ENCODE measurements around the gene HDGFL2.

HDGFL2 gene

DNA sequence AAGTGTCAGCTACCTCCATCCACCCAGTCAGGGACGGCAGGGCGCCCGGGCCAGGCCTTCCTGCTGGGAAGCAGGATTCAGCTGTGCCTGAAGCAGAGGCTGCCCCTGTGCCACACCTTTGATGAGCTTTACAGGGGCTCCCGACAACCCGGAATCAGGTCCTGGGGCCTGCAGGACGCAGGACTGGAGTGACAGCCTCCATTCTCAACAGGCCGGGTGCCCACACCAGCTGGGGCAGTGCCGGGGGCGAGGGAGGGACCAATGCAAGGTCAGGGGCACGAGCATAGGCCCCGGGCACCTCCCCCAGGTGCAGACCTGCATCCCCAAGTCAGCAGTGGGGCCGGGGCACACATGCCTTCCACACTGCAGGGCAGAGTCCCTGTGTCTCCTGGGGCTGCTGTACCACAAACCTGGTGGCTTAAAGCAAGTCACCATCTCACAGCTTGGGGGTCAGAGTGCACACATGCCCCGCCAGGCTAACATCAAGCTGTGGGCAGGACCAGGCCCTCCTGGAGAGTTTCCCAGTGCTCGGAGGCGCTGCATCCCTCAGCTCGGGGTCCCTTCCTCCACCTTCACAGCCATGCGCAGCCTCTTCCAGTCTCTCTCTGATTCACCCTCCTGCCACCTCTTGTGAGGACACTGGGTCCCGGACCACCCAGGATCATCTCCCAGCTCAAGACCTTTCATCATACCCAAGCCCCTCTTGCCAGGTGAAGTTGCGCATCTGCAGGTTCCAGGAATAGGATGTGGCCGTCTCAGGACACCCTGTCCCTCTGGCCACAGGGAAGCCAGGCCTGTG is 27.9 kb upstream of the HDGFL2 start:
- POLR2A ChIA-PET, result interaction anchor here (1.0 to 1.1 kb wide), 2 partner anchors 27 to 32 kb away, joined by 3 read pairs; partner anchors contain the start of gene HDGFL2
- no peak for TF ChIP-seq ZNF384 (IDR thresholded peaks at IDR 0.05)
- no peak for TF ChIP-seq NFRKB (IDR thresholded peaks at IDR 0.05)
- no peak for TF ChIP-seq ELF4 (IDR thresholded peaks at IDR 0.05)
- no peak for TF ChIP-seq SUZ12 (IDR thresholded peaks at IDR 0.05)
- TF ChIP-seq FOXM1 (IDR thresholded peaks at IDR 0.05; ENCODE audit: borderline replicate concordance), result no peak
- no peak for TF ChIP-seq CTBP1 (IDR thresholded peaks at IDR 0.05; ENCODE audit: borderline replicate concordance)
- no peak for TF ChIP-seq LEF1 (IDR thresholded peaks at IDR 0.05; ENCODE audit: borderline replicate concordance)
- no peak for TF ChIP-seq TARDBP (IDR thresholded peaks at IDR 0.05)
- no peak for TF ChIP-seq L3MBTL2 (conservative IDR thresholded peaks at IDR 0.05)
- TF ChIP-seq, protein P1, sequence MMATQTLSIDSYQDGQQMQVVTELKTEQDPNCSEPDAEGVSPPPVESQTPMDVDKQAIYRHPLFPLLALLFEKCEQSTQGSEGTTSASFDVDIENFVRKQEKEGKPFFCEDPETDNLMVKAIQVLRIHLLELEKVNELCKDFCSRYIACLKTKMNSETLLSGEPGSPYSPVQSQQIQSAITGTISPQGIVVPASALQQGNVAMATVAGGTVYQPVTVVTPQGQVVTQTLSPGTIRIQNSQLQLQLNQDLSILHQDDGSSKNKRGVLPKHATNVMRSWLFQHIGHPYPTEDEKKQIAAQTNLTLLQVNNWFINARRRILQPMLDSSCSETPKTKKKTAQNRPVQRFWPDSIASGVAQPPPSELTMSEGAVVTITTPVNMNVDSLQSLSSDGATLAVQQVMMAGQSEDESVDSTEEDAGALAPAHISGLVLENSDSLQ (IDR thresholded peaks at IDR 0.05), result no peak
- TF ChIP-seq BHLHE40 (IDR thresholded peaks at IDR 0.05; ENCODE audit: borderline replicate concordance), result no peak
- TF ChIP-seq ARNT (IDR thresholded peaks at IDR 0.05), result no peak
- no peak for DNase-seq (ENCODE audit: extremely low spot score)
- CTCF ChIA-PET, result no interaction called here

DNA sequence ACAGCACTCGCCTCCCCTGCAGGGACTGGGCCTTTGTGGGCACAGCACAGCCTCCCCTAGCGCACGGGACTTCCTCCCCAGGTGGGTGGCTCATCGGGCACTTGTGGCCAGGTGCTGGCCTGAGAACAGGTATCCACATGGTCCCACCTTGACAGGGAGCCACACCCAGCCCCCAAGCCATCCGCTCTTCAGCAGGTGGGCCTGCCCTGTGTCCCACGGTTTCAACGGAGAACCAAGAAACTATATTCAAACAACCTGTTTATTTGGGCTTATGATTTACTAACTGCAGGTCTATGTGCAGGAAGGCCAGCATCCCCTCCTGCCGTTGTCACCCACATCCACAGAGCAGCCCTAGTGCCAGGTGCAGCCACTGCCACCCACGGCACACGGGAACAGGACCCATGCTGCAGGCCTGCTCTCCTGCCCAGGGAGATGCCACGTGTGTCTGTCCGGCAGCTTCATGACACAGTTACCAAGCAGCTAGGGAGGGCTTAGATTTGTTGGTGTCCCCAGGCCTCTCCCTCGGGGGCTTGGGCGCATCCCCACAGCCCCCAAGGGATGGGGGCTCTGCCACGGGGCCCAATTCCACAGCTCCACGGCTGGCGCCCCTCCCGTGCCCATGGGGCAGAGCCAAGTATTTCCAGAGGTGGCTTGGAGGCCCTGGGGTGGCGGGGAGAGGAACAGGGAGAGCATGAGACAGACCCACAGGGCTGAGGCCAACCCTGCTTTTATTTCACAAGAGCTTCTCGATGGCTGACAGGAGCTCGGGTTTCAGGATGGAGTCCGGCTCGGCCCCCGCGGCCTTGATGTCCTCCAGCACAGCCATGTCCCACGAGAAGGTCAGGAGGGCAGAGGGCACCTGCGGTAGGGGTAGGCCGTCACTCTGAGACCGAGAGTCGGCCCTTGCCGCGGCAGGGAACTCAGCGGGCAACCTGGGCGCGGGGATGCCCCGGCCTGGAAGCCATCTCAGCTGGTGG is 27.0 kb upstream of the HDGFL2 start:
- ChIA-PET POLR2A (interaction anchor here (1.1 kb wide), 1 partner anchor 27 kb away, joined by 3 read pairs; the partner anchor contains the start of gene HDGFL2), CTCF (no interaction called here)
- TF ChIP-seq L3MBTL2 (conservative IDR thresholded peaks at IDR 0.05) (no peak), FOXM1 (IDR thresholded peaks at IDR 0.05; ENCODE audit: borderline replicate concordance) (no peak), SP1 (IDR thresholded peaks at IDR 0.05) (no peak), ELF4 (IDR thresholded peaks at IDR 0.05) (no peak), BHLHE40 (IDR thresholded peaks at IDR 0.05; ENCODE audit: borderline replicate concordance) (no peak), HDGF (IDR thresholded peaks at IDR 0.05; ENCODE audit: borderline replicate concordance) (no peak), LEF1 (IDR thresholded peaks at IDR 0.05; ENCODE audit: borderline replicate concordance) (no peak), ARNT (IDR thresholded peaks at IDR 0.05) (no peak)
- no peak for DNase-seq (ENCODE audit: extremely low spot score)

DNA sequence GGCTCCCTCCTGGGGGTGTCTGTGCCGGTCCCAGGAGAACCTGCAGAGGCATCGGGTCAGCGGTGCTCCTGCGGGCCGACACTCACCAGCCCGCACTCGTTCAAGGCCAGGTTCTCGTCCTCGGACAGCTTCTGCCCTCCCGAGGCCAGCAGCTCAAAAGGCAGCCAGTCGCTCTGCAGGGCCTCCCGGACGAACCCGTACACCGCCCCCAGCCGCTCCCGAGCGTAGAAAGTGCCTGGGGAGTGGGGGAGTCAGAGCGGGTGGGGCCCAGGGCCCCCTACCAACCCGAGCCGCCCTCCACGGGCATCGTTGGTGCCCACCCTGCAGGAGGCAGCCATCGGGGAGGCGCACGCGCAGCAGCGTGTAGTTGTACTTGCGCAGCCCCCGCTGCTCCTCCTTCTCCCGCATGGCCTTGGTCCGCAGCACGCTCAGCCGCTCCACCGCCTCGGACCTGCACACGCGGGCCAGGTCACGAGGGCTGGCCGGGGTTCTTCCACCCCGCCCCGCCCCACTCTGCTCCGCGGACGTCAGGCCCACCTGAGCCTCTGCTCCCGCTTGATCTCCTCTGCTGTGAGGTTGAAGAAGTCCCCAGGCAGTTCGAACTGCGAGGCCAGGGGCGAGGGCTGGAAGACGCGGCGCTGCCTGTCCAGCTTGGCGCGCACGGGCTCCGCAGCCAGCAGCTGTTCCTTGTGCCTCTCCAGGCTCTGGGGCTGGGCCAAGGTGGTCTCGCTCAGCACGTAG is 26.0 kb upstream of the HDGFL2 start:
- TF ChIP-seq SUZ12 (IDR thresholded peaks at IDR 0.05), result no peak
- TF ChIP-seq ZNF384 (IDR thresholded peaks at IDR 0.05), result no peak
- TF ChIP-seq L3MBTL2 (conservative IDR thresholded peaks at IDR 0.05), result no peak
- POLR2A ChIA-PET, result no interaction called here
- no peak for DNase-seq (ENCODE audit: extremely low spot score)
- CTCF ChIA-PET, result no interaction called here

DNA sequence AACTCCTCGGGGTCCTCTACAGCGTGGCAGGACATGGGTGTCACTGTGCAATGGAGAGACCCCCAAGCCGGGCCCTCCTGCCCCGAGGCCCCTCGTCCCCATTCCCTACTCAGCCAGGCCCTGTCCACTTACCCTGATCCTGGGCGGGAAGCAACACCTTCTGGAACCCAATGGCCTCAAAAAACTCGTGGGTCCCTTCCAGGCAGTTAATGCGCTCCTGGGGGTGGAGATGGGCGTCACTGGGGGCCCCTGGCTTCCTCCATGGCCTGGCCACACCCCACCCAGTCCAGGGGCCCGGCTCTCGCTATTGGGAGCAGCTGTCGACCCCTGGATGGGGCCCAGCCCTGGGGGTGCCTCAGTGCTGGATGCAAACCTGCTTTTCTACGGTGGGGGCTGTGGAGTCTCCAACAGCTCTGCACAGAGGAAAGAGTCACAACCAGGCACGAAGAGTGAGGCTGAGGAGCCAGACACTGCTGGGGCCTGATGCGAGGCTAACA is 25.3 kb upstream of the HDGFL2 start:
- ChIA-PET POLR2A (no interaction called here), CTCF (no interaction called here)
- TF ChIP-seq BHLHE40 (IDR thresholded peaks at IDR 0.05; ENCODE audit: borderline replicate concordance) (no peak), SP1 (IDR thresholded peaks at IDR 0.05) (no peak), FOXK2 (IDR thresholded peaks at IDR 0.05) (no peak), LEF1 (IDR thresholded peaks at IDR 0.05; ENCODE audit: borderline replicate concordance) (no peak), L3MBTL2 (conservative IDR thresholded peaks at IDR 0.05) (no peak), ZNF384 (IDR thresholded peaks at IDR 0.05) (no peak), ARNT (IDR thresholded peaks at IDR 0.05) (no peak), HDGF (IDR thresholded peaks at IDR 0.05; ENCODE audit: borderline replicate concordance) (no peak), NFRKB (IDR thresholded peaks at IDR 0.05) (no peak), FOXM1 (IDR thresholded peaks at IDR 0.05; ENCODE audit: borderline replicate concordance) (no peak), SUZ12 (IDR thresholded peaks at IDR 0.05) (no peak), FOXA1 (IDR thresholded peaks at IDR 0.05) (no peak)
- TF ChIP-seq, protein P1 (IDR thresholded peaks at IDR 0.05), result no peak

DNA sequence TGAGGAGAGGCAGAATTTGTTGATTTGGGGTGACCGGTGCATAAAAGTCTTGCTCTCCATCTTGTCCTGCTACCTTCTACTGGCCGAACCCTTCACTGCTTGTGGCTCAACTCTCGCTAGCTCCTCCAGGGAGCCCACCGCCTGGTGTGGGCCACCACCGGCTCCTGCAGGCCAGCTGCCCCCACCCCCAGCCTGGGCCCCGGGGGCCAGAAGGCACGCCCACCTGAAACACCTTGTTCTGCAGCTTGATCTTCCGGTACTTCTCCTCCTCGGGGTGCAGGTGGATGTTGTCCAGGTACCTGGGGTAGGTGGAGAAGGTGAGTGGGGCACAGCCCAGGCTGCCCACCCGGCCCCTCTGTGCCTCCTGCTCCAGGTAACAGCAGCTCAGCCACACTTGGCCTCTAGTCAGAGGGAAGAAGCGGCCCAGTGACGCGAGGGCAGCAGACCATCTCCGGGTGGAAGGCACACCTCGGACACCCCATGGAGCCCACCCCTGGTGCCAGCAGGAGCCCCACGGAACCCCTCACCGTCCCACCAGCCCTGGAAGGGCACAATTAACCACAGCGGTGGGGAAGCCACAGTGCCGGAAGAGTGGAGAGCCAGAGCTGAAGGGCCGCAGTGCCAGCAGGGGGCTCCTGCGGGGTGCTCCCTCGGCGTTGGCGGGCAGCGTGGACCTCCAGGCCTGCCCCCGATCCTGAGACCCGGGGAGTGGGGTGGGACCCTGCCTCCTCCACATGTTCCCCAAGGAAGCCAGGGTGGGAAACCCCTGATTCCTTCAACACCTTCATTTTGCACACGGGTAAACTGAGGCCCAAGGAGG is 24.6 kb upstream of the HDGFL2 start:
- TF ChIP-seq FOXM1 (IDR thresholded peaks at IDR 0.05; ENCODE audit: borderline replicate concordance), result no peak
- no peak for TF ChIP-seq CTBP1 (IDR thresholded peaks at IDR 0.05; ENCODE audit: borderline replicate concordance)
- TF ChIP-seq LEF1 (IDR thresholded peaks at IDR 0.05; ENCODE audit: borderline replicate concordance), result no peak
- no peak for TF ChIP-seq ZNF384 (IDR thresholded peaks at IDR 0.05)
- no peak for TF ChIP-seq SUZ12 (IDR thresholded peaks at IDR 0.05)
- TF ChIP-seq FOXA1 (IDR thresholded peaks at IDR 0.05), result no peak
- TF ChIP-seq SP1 (IDR thresholded peaks at IDR 0.05), result no peak
- no peak for TF ChIP-seq NFRKB (IDR thresholded peaks at IDR 0.05)
- TF ChIP-seq L3MBTL2 (conservative IDR thresholded peaks at IDR 0.05), result no peak
- no peak for TF ChIP-seq ELF4 (IDR thresholded peaks at IDR 0.05)
- no peak for TF ChIP-seq BHLHE40 (IDR thresholded peaks at IDR 0.05; ENCODE audit: borderline replicate concordance)
- ChIA-PET CTCF (no interaction called here), POLR2A (no interaction called here)
- no peak for DNase-seq (ENCODE audit: extremely low spot score)

More for the DNA sequence above, 25.3 kb upstream of the HDGFL2 start:
- DNase-seq (ENCODE audit: extremely low spot score), result no peak
